HK-2 (cell line): ENCODE data around the gene NMT1.

Source experiments
- DNase-seq: peaks from one replicate; pipeline ENCODE4 v3.0.0-alpha.2; 2018; ENCODE audit not compliant: unreplicated experiment

NMT1 gene

DNA sequence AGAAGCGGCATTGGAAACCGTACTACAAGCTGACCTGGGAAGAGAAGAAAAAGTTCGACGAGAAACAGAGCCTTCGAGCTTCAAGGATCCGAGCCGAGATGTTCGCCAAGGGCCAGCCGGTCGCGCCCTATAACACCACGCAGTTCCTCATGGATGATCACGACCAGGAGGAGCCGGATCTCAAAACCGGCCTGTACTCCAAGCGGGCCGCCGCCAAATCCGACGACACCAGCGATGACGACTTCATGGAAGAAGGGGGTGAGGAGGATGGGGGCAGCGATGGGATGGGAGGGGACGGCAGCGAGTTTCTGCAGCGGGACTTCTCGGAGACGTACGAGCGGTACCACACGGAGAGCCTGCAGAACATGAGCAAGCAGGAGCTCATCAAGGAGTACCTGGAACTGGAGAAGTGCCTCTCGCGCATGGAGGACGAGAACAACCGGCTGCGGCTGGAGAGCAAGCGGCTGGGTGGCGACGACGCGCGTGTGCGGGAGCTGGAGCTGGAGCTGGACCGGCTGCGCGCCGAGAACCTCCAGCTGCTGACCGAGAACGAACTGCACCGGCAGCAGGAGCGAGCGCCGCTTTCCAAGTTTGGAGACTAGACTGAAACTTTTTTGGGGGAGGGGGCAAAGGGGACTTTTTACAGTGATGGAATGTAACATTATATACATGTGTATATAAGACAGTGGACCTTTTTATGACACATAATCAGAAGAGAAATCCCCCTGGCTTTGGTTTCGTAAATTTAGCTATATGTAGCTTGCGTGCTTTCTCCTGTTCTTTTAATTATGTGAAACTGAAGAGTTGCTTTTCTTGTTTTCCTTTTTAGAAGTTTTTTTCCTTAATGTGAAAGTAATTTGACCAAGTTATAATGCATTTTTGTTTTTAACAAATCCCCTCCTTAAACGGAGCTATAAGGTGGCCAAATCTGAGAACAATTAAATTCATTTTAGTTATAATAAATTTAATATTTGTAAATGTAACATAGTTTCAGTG lies 88.8 kb downstream of the NMT1 start:
- peak; percentile 69 for DNase-seq

DNA sequence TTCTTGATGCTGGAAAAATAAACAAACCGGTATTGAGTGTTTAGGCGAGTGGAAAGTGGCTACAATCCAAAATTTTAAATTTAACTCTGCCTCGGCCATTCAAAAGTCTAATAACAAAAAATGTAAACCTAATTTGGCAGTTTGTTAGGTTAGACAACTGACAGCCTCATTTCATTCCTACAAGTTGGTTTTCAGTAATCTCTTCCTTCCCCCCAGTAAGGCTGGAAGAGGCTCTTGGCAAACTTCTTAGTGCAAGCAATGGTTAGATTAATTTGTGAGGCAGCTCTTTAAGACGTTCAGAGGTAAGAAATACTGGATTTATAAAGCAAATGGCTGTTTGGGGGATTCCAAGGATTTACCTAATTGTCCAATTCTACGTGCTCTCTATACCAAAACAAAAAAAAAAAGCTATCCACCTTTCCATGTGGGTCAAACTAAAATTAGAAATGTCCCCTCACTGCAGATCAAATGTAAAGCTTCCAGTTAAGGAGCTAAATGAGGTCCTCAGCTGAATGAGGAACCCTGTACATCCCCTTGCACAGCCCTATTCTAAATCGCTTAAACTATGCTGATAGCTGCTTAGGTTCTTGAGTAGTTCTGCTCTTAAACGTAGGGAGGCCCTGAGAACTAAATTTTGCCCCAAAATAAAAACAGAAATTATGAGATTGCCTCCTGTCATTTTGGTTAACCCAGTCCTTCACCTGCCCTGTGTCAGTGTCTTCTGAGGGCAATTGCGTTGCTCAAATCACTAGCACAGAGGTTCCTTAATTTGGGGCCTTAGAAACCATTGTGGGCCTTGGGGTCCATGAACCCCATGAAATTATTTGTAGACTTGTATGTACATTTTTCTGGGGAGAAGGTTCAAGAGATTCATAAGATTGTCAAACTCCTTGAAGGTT lies 90.0 kb downstream of the NMT1 start:
- DNase-seq, result no peak

GRCh38 chr17:45155029-45155428 lies 93.9 kb downstream of the NMT1 start:
- DNase-seq, result no peak

DNA sequence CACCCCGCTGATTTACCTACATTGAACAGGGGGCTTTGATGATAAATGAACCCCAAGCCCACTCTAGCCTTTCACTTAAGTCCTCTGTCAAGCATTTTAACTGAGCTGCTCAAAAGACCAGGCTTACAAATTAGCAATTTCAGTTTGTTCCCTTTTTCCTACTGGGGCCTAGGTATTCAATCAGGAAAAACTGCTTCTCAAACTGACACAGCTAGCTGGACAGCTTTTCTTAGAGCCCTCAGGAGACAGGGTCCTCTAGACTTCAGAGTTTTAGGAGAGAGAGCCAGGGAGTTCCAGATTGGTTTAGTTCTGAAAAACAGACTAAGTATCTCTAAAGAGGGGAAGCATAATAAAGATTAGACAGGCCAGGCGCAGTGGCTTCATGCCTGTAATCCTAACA lies 94.4 kb downstream of the NMT1 start:
- no peak for DNase-seq

DNA sequence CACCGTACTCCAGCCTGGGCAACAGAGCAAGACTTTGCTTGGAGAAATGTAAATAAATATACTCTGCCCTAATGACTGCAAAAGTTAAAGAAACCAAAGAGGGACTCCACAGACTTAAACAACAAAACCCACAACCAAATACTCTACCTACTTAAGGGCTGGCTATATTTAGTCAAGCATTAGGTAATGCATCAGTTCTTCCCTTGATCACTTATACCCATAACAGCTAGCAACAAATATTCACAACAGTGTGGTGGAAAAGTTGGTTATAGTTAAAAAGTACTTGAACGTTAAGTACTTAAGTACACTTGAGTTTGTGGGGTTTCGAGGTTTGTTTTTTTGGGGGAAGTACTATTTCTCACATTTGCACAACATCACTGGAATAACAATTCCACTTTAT lies 95.1 kb downstream of the NMT1 start:
- DNase-seq, result no peak
